COR-L47 (cell line): ENCODE measurements around the gene NF2.
A peak's percentile ranks its signal among the peaks of the same experiment; 100 is the strongest.
"Not testable (repeated sequence)": the region's sequence is repeated elsewhere in the genome, so short reads cannot be mapped to it uniquely, and the experiment has no call there.

Experiments used
- DNase-seq: peaks from one replicate; lab custom pipeline; 2025; lab: John Stamatoyannopoulos, UW

The NF2 gene

DNA sequence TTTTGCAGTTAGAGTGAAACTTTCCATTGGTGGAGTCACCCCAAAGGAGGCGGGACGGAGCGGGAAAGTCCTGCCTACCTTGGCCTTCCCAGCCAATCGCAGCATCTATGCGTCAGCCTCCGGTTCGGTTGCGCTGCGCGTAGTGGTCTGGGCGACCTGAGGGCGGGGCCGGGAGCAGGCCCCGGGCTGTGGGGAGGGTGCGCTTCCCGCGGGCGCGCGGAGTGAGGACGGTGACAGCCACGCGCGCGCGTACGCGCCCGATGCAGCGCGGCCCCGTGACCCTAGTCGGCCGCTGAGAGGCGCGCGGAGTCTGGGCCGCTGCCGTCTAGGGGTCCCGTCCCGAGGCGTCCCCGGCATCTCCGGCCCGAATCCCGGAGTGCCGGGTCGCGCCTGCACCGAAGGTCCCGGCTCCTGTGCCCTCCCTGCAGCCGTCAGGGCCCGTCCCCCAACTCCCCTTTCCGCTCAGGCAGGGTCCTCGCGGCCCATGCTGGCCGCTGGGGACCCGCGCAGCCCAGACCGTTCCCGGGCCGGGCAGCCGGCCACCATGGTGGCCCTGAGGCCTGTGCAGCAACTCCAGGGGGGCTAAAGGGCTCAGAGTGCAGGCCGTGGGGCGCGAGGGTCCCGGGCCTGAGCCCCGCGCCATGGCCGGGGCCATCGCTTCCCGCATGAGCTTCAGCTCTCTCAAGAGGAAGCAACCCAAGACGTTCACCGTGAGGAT, at the start of gene NF2:
Gene NF2 (plus strand): TSS at position 276 of the 718 bp plus-strand sequence. CDS start 366 bp downstream, at position 642.
- DNase-seq = peak; percentile 99

- DNase-seq = no peak
Observed at GRCh38 chr22:29555065-29555644, 48.3 kb upstream of the NF2 start.

DNA sequence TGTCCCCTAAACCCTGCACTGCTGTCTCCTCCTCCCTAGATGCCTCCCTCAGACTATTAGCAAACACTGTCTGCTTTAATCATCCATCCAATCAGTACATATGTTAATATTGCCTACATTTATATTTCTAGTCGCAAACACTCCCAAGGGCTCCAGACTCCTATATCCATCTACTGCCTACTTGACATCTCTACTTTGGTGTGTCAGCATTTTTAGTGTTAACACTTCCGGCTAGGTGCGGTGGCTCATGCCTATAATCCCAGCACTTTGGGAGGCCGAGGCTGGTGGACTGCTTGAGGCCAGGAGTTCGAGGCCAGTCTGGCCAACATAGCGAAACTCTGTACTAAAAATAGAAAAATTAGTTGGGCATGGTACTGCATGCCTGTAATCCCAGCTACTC, 44.4 kb upstream of the NF2 start:
- no peak for DNase-seq

GRCh38 chr22:29559853-29560252, 43.6 kb upstream of the NF2 start:
- no peak for DNase-seq

- DNase-seq = no peak
Observed at GRCh38 chr22:29563652-29564460, 39.6 kb upstream of the NF2 start.

DNA sequence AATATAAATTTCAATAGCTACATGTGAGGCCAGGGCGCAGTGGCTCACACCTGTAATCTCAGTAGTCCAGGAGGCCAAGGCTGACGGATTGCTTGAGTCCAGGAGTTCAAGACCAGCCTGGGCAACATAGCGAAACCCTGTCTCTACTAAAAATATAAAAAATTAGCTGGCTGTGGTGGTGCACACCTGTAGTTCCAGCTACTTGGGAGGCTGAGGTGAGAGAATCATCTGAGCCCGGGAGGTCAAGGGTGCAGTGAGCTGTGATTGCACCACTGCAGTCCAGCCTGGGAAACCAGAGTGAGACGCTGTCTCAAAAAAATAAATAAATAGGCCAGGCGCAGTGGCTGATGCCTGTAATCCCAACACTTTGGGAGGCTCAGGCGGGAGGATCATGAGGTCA, 36.9 kb upstream of the NF2 start:
- not testable (repeated sequence) for DNase-seq

GRCh38 chr22:29567338-29567737, 36.1 kb upstream of the NF2 start:
- no peak for DNase-seq

DNA sequence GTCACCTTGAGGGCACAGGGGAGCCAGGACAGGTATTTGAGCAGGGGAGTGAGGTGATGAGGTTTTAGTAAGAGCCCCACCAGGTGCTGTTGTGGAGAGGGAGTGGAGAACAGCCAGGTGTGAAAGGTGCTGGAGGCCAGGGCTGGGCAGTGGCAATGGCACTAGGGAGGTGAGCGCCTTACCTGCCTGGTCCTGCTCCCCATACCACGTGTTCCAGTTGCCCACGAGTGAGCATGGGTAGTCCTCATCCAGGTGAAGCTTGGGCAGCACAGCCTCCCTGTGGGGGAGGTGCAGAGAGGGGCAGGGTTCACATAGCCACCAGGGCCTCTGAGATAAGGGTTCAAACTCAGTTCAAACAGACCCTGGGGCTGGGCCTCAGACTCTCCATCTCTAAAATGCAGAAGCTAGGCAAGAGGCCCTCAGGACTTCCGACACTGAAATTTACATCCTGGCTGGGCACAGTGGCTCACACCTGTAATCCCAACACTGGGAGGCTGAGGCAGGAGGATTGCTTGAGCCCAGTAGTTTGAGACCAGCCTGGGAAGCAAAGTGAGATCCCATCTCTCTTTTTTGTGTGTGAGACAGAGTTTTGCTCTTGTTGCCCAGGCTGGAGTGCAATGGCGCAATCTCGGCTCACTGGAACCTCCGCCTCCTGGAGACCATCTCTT, 34.3 kb upstream of the NF2 start:
- DNase-seq = no peak

DNA sequence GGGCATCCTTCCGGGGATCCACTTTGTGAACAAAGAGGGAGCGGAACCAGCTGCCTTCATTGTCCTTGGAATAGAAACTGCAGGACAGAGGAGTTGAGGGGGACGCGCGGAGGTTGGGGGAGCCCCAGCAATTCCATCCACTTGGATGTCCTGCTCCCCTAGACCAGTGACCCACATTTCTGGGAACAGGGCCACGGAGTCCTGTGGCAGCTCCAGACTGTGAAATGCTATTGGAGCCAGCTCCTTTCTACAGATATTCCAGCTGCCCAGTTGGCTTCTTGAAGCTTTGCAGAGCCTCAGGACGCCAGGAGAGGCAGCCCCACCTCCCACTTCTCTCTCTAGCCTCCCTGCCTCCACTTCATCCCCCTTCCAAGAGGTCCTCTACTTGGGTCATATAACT, 33.0 kb upstream of the NF2 start:
- DNase-seq = no peak

DNA sequence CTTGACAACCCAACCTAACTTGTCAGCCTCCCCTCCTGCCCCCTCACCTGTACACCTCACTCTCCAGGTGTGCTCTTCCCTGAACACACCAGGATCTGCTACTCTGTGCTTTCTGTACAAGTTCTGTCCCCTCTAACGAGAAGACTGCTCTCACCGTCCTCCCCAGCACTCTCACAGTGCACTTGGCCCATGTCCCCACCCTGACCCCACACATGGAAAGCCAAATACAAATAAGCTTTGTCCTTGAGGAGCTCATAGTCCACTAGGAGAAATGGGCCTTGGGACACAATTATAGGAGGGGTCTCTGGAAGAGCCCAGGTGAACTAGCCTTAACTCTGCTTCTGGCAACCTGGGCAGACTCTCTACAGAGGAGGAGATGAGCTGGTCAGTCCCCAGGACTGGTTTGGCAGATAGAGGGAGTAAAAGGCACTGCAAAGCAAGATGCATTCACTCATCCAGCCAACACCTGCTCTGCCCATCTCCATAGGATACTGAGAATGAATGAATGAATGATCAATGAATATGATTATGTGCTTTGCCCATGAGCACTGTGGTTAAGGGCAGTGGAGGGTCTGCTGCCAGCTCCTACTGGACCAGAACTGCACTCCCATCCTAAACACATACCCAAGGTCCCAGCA, 32.4 kb upstream of the NF2 start:
- DNase-seq = no peak

DNA sequence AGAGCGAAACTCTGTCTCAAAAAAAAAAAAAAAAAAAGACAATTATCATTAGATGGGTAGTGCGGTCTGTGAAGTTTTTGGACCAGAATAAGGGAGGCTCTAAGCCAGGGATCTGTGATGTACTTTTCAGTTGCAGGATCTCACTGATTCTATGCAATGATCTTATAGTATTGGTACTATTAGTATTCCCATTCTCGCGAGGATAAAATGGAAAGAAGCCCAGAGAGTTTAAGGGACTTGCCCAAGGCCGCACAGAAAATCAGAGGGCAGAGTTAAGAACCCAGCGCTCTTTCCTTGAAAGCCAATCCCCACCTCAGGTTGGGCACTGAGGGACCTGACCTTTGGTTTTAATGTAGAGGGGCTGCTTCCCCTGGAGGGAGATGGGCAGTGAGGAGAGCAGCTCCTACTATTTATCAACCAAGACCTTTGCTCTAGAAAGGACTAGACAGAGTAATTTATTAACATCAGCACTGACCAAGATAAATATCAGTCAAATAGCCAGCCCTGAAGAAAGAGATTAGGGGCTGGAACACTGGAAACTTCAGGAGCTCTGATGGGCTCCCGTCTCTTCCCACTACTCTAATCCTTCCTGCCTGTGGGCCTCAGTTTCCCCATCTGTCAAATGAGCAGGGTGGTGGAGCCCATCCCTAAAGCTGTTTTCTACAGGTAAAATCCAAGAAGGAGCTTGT, 28.5 kb upstream of the NF2 start:
- DNase-seq = no peak

DNA sequence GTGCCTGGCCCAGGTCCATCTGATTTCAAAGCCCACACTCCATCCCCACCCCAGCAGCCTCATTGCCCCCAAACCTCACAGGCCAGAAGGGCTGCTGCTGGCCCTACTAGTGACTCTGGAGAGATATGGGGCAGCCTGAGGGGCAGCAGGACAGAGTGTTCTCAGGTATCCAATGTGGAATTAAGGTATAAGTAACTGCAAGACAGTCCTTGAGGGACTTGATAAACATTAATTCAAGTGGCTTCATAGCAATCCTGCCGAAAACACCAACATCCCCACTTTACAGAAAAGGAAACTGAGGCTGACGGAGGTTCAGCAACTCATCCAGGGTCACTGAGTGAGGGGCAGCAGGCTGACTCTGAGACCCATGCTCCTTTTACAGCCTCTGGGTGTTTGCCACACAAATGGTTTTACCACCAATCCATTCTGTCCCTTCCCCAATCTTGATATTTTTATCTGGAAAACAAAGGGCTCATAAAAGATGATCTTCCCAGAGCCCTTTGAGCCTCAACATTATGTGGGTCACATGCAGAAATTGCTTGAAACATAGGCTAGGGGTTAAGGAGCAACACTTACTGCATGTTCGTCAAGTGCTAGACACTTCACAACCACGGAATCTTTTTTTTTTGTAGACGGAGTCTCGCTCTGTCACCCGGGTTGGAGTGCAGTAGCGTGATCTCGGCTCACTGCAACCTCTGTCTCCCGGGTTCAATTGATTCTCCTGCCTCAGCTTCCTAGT, 24.8 kb upstream of the NF2 start:
- no peak for DNase-seq

DNA sequence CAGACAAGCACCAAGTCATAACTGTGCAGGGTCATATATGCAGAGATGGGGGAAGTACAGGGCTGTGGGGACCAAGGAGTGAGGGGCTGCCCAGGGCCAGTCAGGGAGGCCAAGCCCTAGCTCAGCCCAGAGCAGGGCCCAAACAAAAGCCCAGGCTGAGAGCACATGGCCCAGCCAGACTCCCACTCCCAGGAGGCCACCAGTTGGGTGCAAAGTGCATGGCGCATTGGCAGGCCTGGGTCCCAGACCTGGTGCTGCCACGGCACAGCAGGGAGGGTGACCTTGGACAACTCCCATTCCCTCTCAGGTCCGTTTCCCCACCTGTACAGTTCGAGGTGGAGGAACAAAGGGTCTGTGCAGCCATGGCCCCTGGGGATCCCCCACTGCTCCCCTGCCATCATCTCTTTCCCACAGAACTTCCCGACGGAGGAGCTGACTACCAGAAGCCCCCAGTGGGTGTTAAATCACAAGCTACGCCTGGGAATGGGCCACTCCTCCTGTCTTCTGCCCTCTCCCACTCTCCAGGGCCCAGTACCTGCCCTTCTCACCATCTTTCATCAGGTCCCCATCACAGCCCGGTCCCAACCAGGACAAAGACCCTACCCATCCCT, 23.1 kb upstream of the NF2 start:
- DNase-seq = no peak

DNA sequence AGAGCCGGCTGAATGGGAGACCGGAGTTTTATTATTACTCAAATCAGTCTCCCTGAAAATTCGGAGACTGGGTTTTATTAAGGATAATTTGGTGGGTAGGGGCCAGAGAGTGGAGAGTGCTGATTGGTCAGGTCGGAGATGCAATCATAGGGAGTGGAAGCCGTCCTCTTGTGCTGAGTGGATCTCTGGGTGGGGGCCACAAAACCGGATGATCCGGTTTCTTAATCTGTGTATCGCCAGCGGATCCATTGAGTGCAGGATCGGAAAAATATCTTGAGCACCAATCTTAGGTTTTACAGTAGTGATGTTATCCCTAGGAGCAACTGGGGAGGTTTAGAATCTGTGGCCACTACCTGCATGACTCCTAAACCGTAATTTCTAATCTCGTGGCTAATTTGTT, 21.6 kb upstream of the NF2 start:
- peak; percentile 25 for DNase-seq

GRCh38 chr22:29584975-29585374, 18.5 kb upstream of the NF2 start:
- no peak for DNase-seq

- not testable (repeated sequence) for DNase-seq
Observed at GRCh38 chr22:29586193-29586705, 17.2 kb upstream of the NF2 start.

GRCh38 chr22:29587938-29588699, 15.3 kb upstream of the NF2 start:
- no peak for DNase-seq

DNA sequence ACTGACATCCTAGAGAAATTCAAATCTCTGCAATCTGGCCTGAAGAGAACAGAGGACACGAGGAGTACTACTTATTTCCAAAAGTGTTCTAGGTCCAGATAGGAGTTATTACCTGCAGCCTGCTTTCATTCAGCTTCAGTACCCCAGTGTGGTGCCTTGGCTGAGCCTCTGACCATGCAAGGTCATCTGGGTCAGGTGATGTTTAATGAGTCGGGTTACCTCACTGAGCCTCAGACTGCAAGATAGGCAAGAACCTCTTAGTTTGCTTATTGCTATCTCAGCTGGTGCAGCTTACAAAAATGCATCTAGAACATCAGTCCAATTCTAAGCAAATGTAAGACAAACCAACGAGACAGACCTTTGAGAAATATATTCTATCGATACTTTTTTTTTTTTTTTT, 9.5 kb upstream of the NF2 start:
- no peak for DNase-seq

GRCh38 chr22:29594447-29594846, 9.0 kb upstream of the NF2 start:
- DNase-seq = not testable (repeated sequence)
